ENCODE data around the gene RTKN.

RTKN gene

DNA sequence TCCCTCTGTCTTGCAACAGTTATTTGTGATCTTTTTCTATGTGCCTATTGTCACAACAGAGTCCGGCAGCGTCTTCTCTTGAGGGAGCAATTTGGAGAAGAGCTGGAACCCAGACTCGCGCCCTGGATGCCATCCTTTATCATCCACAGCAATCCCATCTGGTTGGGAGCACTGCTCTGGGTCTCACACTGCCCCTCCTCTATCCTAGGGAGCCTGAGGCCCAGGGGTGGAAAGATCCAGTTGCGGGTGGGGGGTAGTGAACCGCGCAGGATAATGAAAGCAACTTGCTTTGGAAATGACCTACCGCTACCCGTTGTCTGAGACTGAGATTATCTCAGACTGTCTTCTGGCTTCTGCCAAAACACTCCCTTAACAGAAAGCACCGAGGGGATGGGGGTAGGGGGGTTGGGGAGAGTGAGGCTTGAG lies 17.2 kb upstream of the RTKN start:
- no peak for TF ChIP-seq ZFP30 (CRISPR knock-in tag; IDR thresholded peaks at IDR 0.05)
- TF ChIP-seq ZNF565 (CRISPR knock-in tag; conservative IDR thresholded peaks at IDR 0.05; ENCODE audit: low read depth): no peak
- no peak for ATAC-seq

DNA sequence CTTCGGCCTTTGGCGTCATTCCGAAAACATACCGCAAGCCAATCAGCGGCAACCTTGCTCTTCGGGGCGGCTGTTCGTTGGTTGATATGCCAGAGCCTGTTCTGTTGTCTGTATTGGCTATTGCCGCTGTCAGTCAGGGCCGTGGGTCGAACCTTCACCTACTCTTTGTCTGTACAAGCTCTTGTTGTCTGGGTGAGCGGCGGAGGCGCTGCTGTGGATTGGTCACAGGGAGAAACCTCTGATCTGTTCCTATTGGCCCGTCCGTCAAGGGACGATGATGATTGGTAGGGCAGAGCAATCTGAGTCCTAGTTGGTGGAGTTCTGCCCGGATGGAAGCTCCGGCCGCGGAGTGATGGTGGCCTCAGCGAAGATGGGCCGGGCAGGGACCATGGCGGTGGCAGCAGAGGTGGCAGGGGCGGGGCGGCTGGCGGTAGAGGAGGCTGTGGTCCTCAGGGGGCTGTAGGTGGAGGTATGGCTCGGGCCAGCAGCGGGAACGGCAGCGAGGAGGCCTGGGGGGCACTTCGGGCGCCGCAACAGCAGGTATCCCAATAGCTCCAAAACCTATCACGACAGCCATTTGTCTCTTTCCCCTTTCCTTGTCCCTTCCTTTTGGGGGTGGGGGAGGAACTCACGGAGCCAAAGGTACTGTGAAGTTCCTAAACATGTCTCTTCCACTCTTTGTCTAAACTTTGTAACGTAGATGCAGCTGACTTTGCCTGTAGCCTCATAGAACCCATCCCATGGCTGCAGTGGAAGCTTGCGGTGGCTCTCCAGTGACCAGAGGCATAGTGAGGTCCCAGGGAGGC lies 16.6 kb upstream of the RTKN start, which contains the start of gene WBP1:
WBP1 (plus strand) TSS at position 307 of the 806 bp plus-strand sequence; CDS start at position 472, 165 bp downstream.
- TF ChIP-seq ZNF565 (CRISPR knock-in tag; conservative IDR thresholded peaks at IDR 0.05; ENCODE audit: low read depth): no peak
- TF ChIP-seq CSDC2 (CRISPR knock-in tag; IDR thresholded peaks at IDR 0.05): peak; percentile 93; the same call in 1 of the 2 replicates
- TF ChIP-seq, protein P1, sequence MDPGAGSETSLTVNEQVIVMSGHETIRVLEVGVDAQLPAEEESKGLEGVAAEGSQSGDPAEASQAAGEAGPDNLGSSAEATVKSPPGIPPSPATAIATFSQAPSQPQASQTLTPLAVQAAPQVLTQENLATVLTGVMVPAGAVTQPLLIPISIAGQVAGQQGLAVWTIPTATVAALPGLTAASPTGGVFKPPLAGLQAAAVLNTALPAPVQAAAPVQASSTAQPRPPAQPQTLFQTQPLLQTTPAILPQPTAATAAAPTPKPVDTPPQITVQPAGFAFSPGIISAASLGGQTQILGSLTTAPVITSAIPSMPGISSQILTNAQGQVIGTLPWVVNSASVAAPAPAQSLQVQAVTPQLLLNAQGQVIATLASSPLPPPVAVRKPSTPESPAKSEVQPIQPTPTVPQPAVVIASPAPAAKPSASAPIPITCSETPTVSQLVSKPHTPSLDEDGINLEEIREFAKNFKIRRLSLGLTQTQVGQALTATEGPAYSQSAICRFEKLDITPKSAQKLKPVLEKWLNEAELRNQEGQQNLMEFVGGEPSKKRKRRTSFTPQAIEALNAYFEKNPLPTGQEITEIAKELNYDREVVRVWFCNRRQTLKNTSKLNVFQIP (CRISPR knock-in tag; IDR thresholded peaks at IDR 0.05; ENCODE audit: borderline replicate concordance, low read depth): no peak
- TF ChIP-seq SNAI2 (CRISPR knock-in tag; IDR thresholded peaks at IDR 0.05): no peak; the same call in 1 of the 2 replicates
- TF ChIP-seq PPARA (CRISPR knock-in tag; IDR thresholded peaks at IDR 0.05; ENCODE audit: borderline replicate concordance): peak; percentile 93
- no peak for TF ChIP-seq TOX (CRISPR knock-in tag; IDR thresholded peaks at IDR 0.05; ENCODE audit: borderline replicate concordance)
- TF ChIP-seq, protein P2, sequence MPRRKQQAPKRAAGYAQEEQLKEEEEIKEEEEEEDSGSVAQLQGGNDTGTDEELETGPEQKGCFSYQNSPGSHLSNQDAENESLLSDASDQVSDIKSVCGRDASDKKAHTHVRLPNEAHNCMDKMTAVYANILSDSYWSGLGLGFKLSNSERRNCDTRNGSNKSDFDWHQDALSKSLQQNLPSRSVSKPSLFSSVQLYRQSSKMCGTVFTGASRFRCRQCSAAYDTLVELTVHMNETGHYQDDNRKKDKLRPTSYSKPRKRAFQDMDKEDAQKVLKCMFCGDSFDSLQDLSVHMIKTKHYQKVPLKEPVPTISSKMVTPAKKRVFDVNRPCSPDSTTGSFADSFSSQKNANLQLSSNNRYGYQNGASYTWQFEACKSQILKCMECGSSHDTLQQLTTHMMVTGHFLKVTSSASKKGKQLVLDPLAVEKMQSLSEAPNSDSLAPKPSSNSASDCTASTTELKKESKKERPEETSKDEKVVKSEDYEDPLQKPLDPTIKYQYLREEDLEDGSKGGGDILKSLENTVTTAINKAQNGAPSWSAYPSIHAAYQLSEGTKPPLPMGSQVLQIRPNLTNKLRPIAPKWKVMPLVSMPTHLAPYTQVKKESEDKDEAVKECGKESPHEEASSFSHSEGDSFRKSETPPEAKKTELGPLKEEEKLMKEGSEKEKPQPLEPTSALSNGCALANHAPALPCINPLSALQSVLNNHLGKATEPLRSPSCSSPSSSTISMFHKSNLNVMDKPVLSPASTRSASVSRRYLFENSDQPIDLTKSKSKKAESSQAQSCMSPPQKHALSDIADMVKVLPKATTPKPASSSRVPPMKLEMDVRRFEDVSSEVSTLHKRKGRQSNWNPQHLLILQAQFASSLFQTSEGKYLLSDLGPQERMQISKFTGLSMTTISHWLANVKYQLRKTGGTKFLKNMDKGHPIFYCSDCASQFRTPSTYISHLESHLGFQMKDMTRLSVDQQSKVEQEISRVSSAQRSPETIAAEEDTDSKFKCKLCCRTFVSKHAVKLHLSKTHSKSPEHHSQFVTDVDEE (CRISPR knock-in tag; IDR thresholded peaks at IDR 0.05): peak; percentile 88
- TF ChIP-seq, protein P3, sequence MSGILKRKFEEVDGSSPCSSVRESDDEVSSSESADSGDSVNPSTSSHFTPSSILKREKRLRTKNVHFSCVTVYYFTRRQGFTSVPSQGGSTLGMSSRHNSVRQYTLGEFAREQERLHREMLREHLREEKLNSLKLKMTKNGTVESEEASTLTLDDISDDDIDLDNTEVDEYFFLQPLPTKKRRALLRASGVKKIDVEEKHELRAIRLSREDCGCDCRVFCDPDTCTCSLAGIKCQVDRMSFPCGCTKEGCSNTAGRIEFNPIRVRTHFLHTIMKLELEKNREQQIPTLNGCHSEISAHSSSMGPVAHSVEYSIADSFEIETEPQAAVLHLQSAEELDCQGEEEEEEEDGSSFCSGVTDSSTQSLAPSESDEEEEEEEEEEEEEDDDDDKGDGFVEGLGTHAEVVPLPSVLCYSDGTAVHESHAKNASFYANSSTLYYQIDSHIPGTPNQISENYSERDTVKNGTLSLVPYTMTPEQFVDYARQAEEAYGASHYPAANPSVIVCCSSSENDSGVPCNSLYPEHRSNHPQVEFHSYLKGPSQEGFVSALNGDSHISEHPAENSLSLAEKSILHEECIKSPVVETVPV (CRISPR knock-in tag; IDR thresholded peaks at IDR 0.05): no peak
- peak; percentile 58; the same call in 1 of the 2 replicates for TF ChIP-seq ZFP3 (CRISPR knock-in tag; IDR thresholded peaks at IDR 0.05)
- TF ChIP-seq ESRRG (CRISPR knock-in tag; IDR thresholded peaks at IDR 0.05): no peak
- peak; percentile 52; the same call in 1 of the 2 replicates for TF ChIP-seq GLIS3 (CRISPR knock-in tag; IDR thresholded peaks at IDR 0.05)
- TF ChIP-seq OSR1 (CRISPR knock-in tag; IDR thresholded peaks at IDR 0.05): no peak
- peak; percentile 92 for ATAC-seq

DNA sequence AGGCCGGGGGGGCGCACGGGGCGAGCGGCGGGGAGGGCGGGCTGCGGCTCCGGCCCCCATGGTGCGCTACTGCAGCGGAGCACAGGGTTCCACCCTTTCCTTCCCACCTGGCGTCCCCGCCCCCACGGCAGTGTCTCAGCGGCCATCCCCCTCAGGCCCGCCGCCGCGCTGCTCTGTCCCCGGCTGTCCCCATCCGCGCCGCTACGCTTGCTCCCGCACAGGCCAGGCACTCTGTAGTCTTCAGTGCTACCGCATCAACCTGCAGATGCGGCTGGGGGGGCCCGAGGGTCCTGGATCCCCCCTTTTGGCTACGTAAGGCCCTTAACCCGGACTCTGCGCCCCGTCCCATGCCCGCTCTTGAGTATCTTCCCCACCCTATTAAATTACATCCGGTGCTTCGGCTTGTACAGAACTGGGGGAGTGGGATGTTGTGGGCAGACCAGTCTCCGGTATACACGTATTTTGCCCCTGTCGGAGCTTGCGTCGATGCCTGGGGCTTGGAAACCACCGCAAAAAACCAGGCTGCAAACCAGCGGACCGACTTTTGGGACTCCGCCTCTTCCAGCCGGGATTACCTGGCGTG lies 15.9 kb upstream of the RTKN start:
- peak; percentile 10 for ATAC-seq
- TF ChIP-seq GLIS3 (CRISPR knock-in tag; IDR thresholded peaks at IDR 0.05): 0 out of 2 replicates have a peak, but pooled peaks have one; percentile 53
- peak; percentile 9; the same call in 1 of the 2 replicates for TF ChIP-seq TCF4 (CRISPR knock-in tag; IDR thresholded peaks at IDR 0.05; ENCODE audit: borderline replicate concordance)
- TF ChIP-seq, protein P4, sequence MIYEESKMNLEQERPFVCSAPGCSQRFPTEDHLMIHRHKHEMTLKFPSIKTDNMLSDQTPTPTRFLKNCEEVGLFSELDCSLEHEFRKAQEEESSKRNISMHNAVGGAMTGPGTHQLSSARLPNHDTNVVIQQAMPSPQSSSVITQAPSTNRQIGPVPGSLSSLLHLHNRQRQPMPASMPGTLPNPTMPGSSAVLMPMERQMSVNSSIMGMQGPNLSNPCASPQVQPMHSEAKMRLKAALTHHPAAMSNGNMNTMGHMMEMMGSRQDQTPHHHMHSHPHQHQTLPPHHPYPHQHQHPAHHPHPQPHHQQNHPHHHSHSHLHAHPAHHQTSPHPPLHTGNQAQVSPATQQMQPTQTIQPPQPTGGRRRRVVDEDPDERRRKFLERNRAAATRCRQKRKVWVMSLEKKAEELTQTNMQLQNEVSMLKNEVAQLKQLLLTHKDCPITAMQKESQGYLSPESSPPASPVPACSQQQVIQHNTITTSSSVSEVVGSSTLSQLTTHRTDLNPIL (CRISPR knock-in tag; IDR thresholded peaks at IDR 0.05; ENCODE audit: low read depth): no peak
- no peak for TF ChIP-seq PPARA (CRISPR knock-in tag; IDR thresholded peaks at IDR 0.05; ENCODE audit: borderline replicate concordance)
- no peak for TF ChIP-seq CSDC2 (CRISPR knock-in tag; IDR thresholded peaks at IDR 0.05)
- no peak for TF ChIP-seq RARB (CRISPR knock-in tag; IDR thresholded peaks at IDR 0.05)

DNA sequence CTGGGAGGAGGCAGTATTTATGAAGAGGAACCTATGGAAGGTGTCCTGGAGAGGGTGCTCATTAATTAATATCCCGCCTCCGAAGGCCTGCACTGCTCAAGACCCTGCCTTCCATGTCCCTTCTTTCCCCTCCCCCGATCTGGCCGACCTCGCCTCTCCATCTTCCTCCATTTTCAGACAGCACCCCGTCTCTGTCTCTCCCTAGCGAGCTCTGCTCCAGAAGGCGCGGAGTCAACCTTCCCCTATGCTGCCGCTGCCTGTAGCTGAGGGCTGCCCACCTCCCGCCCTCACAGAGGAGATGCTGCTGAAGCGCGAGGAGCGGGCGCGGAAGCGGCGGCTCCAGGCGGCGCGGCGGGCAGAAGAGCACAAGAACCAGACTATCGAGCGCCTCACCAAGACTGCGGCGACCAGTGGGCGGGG lies 15.4 kb upstream of the RTKN start:
- TF ChIP-seq, protein P4 (CRISPR knock-in tag; IDR thresholded peaks at IDR 0.05; ENCODE audit: low read depth): no peak
- TF ChIP-seq TOX (CRISPR knock-in tag; IDR thresholded peaks at IDR 0.05; ENCODE audit: borderline replicate concordance): no peak
- TF ChIP-seq CSDC2 (CRISPR knock-in tag; IDR thresholded peaks at IDR 0.05): no peak
- ATAC-seq: peak; percentile 9
